IMR-90 (cell line): ENCODE results near the gene DPM1. TPM values are rescaled to one million over a fixed set of nuclear protein-coding genes. Genes with fewer than 3 reads are reported as not detected.

Experiments
- ATAC-seq: fragments of 200-7000 bp; cut with Tn5 transposase; 2 replicates; pipeline ENCODE4 v1.9.1; 2020; ENCODE audit warnings: low read depth, mild to moderate bottlenecking, moderate library complexity
- BruUV-seq: library from RNA; stranded (reverse); fragments of 400-500 nt; replicated peaks from 2 replicates; lab custom pipeline; 2021; lab: Mats Ljungman, UMichigan
- CTCF ChIA-PET: fragments of 300-600 bp; formaldehyde crosslinking; extraction: SDS; loops from one replicate; lab custom pipeline; 2021; ENCODE audit warnings: antibody characterized with exemption; lab: Yijun Ruan, JAX
- POLR2A ChIA-PET: fragments of 300-600 bp; sonication (Branson Sonifier 250); formaldehyde crosslinking; loops from one replicate; lab custom pipeline; 2022; ENCODE audit warnings: antibody characterized with exemption; ENCODE audit not compliant: unreplicated experiment; lab: Charles Lee
- DNase-seq: peaks from one replicate; pipeline ENCODE4 v3.0.0; 2013
- H2AFZ ChIP-seq: replicated peaks from 2 replicates; pipeline ENCODE3; 2013; ENCODE audit warnings: low read length, mild to moderate bottlenecking; ENCODE audit not compliant: poor library complexity
- H2AK5ac ChIP-seq: 2 replicates; pipeline ENCODE4 v1.6.1; 2013; ENCODE audit warnings: low read depth, low read length, inconsistent platforms
- H2AK9ac ChIP-seq: replicated peaks from 2 replicates; pipeline ENCODE3; 2013; ENCODE audit warnings: mild to moderate bottlenecking, low read depth, low read length, moderate library complexity; ENCODE audit not compliant: poor library complexity
- H2BK120ac ChIP-seq: 2 replicates; pipeline ENCODE4 v1.6.1; 2013; ENCODE audit warnings: low read depth, low read length, inconsistent platforms
- H2BK15ac ChIP-seq: 3 replicates; pipeline ENCODE4 v1.6.1; 2013; ENCODE audit warnings: low read depth, low read length, inconsistent platforms
- H2BK20ac ChIP-seq: 2 replicates; pipeline ENCODE4 v1.6.1; 2013; ENCODE audit warnings: low read depth, mild to moderate bottlenecking, inconsistent platforms, low read length, moderate library complexity
- H2BK5ac ChIP-seq: 2 replicates; pipeline ENCODE4 v1.6.1; 2013; ENCODE audit warnings: mild to moderate bottlenecking, low read depth, low read length, inconsistent platforms; ENCODE audit not compliant: poor library complexity, severe bottlenecking
- H3K14ac ChIP-seq: replicated peaks from 2 replicates; pipeline ENCODE4 v1.6.1; 2013; ENCODE audit warnings: low read depth, low read length, inconsistent platforms
- H3K18ac ChIP-seq: 2 replicates; pipeline ENCODE4 v1.6.1; 2013; ENCODE audit warnings: low read depth, low read length, control low read depth
- H3K23ac ChIP-seq: 2 replicates; pipeline ENCODE4 v1.6.1; 2013; ENCODE audit warnings: low read depth, low read length, inconsistent platforms
- H3K27ac ChIP-seq: 2 replicates; pipeline ENCODE4 v1.5.1; 2013; ENCODE audit warnings: mild to moderate bottlenecking, control low read depth, low read length; ENCODE audit not compliant: insufficient read depth
- H3K27me3 ChIP-seq: 2 replicates; pipeline ENCODE4 v1.6.1; 2013; ENCODE audit warnings: low read length; ENCODE audit not compliant: control insufficient read depth, insufficient read depth
- H3K36me3 ChIP-seq: 2 replicates; pipeline ENCODE4 v1.6.1; 2013; ENCODE audit warnings: low read length, mixed read lengths; ENCODE audit not compliant: control insufficient read depth, insufficient read depth
- H3K4ac ChIP-seq: 2 replicates; pipeline ENCODE4 v1.6.1; 2013; ENCODE audit warnings: low read depth, low read length, inconsistent platforms
- H3K4me1 ChIP-seq: 2 replicates; pipeline ENCODE4 v1.6.1; 2013; ENCODE audit warnings: low read length, mixed read lengths; ENCODE audit not compliant: control insufficient read depth, insufficient read depth
- H3K4me2 ChIP-seq: 2 replicates; pipeline ENCODE4 v1.6.1; 2013; ENCODE audit warnings: low read depth, mild to moderate bottlenecking, control low read depth, low read length, moderate library complexity
- H3K4me3 ChIP-seq: 2 replicates; pipeline ENCODE4 v1.5.1; 2013; ENCODE audit warnings: low read depth, mild to moderate bottlenecking, control low read depth, low read length, moderate library complexity; ENCODE audit not compliant: insufficient read depth
- H3K56ac ChIP-seq: 2 replicates; pipeline ENCODE4 v1.6.1; 2013; ENCODE audit warnings: low read length, inconsistent platforms; ENCODE audit not compliant: insufficient read depth; ENCODE audit errors: extremely low read depth
- H3K79me1 ChIP-seq, 2 experiments: 2 replicates each; pipeline ENCODE4 v1.6.1; 2013; ENCODE audit warnings: low read length in 2 of 2, inconsistent platforms in 1 of 2, low read depth in 1 of 2
- H3K9ac ChIP-seq: 2 replicates; pipeline ENCODE4 v1.6.1; 2013; ENCODE audit warnings: low read depth, low read length, control low read depth
- H3K9me1 ChIP-seq: 2 replicates; pipeline ENCODE4 v1.6.1; 2013; ENCODE audit warnings: low read length, inconsistent platforms; ENCODE audit not compliant: insufficient read depth
- H3K9me3 ChIP-seq: 2 replicates; pipeline ENCODE4 v1.6.1; 2013; ENCODE audit warnings: low read length; ENCODE audit not compliant: control insufficient read depth, insufficient read depth
- H4K20me1 ChIP-seq: 2 replicates; pipeline ENCODE4 v1.6.1; 2013; ENCODE audit warnings: low read length, inconsistent platforms; ENCODE audit not compliant: insufficient read depth
- H4K5ac ChIP-seq: 2 replicates; pipeline ENCODE4 v1.6.1; 2013; ENCODE audit warnings: mild to moderate bottlenecking, low read depth, low read length, control low read depth
- H4K8ac ChIP-seq, 2 experiments: 2 replicates each; pipeline ENCODE4 v1.6.1; 2013; ENCODE audit warnings: low read depth in 2 of 2, low read length in 2 of 2, control low read depth in 1 of 2, inconsistent platforms in 1 of 2
- H4K91ac ChIP-seq: 2 replicates; pipeline ENCODE4 v1.6.1; 2013; ENCODE audit warnings: low read depth, low read length, inconsistent platforms; ENCODE audit not compliant: insufficient read depth
- BHLHE40 ChIP-seq: fragments of 150-350 bp; IDR thresholded peaks from 2 replicates; pipeline ENCODE4 v1.6.1; 2016; ENCODE audit warnings: mild to moderate bottlenecking, low read depth, low read length
- CEBPB ChIP-seq: IDR thresholded peaks from 2 replicates; pipeline ENCODE4 v1.6.1; 2012; ENCODE audit warnings: low read depth, low read length, improper control_type of control experiment
- CHD1 ChIP-seq: IDR thresholded peaks from 2 replicates; pipeline ENCODE4 v1.6.1; 2012; ENCODE audit warnings: low read depth, low read length, improper control_type of control experiment
- FOS ChIP-seq: fragments of 150-350 bp; IDR thresholded peaks from 2 replicates; pipeline ENCODE4 v1.6.1; 2016; ENCODE audit warnings: low read depth, low read length
- MAFK ChIP-seq: IDR thresholded peaks from 2 replicates; pipeline ENCODE4 v1.6.1; 2012; ENCODE audit warnings: low read depth, low read length, improper control_type of control experiment
- MXI1 ChIP-seq: IDR thresholded peaks from 2 replicates; pipeline ENCODE4 v1.6.1; 2012; ENCODE audit warnings: low read depth, mild to moderate bottlenecking, low read length, moderate library complexity, borderline replicate concordance
- POLR2A ChIP-seq: IDR thresholded peaks from 2 replicates; pipeline ENCODE4 v1.6.1; 2012; ENCODE audit warnings: mild to moderate bottlenecking, low read depth, low read length
- RAD21 ChIP-seq: IDR thresholded peaks from 2 replicates; pipeline ENCODE4 v1.6.1; 2012; ENCODE audit warnings: low read length, improper control_type of control experiment
- RFX5 ChIP-seq: IDR thresholded peaks from 2 replicates; pipeline ENCODE4 v1.8.0; 2012; ENCODE audit warnings: low read depth, mild to moderate bottlenecking, low read length, moderate library complexity
- SMC3 ChIP-seq: fragments of 150-350 bp; IDR thresholded peaks from 2 replicates; pipeline ENCODE4 v1.6.1; 2016; ENCODE audit warnings: low read depth, mild to moderate bottlenecking, antibody characterized with exemption, low read length, moderate library complexity
- WGBS, 2 experiments: methylation state at CpG; one replicate each; pipeline versions ENCODE4 v1.1.5 to v1.1.7; 2013; ENCODE audit warnings: missing lambda C conversion rate in 2 of 2; ENCODE audit not compliant: insufficient read length in 1 of 2; ENCODE audit errors: extremely low coverage in 2 of 2; 5-methylcytosine and 5-hydroxymethylcytosine counted together
- dilution Hi-C: fragments of 300-500 bp; cut with HindIII; formaldehyde crosslinking; loops from one replicate; pipeline ENCODE4 v1.14.3; 2018; ENCODE audit warnings: low sequenced_read_pairs; ENCODE audit not compliant: unreplicated experiment
- in situ Hi-C: fragments of 300-500 bp; cut with MboI; formaldehyde crosslinking; loops from 3 replicates; pipeline ENCODE4 v1.14.3; 2019; ENCODE audit warnings: low sequenced_read_pairs, inconsistent platforms, mixed read lengths
- intact Hi-C: fragments of 100-400 bp; cut with micrococcal nuclease; formaldehyde crosslinking; loops from 2 replicates; pipeline ENCODE4 v1.10.0; 2022
- polyA plus RNA-seq, 3 experiments: library from polyadenylated mRNA; depleted of rRNA; stranded (reverse); fragments of >200 nt; gene quantifications; 2 replicates each; pipeline ENCODE4 v1.2.3, GENCODE V29; 2012; ENCODE audit warnings: low replicate concordance in 1 of 3
- total RNA-seq: library from RNA; depleted of rRNA; stranded (reverse); fragments of >200 nt; gene quantifications from 2 replicates; pipeline ENCODE4 v1.2.3, GENCODE V29; 2012
- TF ChIP-seq, protein P1 (sequence below): fragments of 150-350 bp; IDR thresholded peaks from 2 replicates; pipeline ENCODE4 v1.6.1; 2016; ENCODE audit warnings: low read depth, mild to moderate bottlenecking, low read length, moderate library complexity, borderline replicate concordance
- TF ChIP-seq, protein P2 (sequence below): conservative IDR thresholded peaks from 2 replicates; pipeline ENCODE4 v1.5.1; 2012; ENCODE audit warnings: mild to moderate bottlenecking, low read depth, low read length, improper control_type of control experiment

DPM1 gene
- total and polyA plus RNA-seq, 2 of the 4 experiments (the other 2 are of a cell fraction), result 59.1 to 89.1 TPM

DNA sequence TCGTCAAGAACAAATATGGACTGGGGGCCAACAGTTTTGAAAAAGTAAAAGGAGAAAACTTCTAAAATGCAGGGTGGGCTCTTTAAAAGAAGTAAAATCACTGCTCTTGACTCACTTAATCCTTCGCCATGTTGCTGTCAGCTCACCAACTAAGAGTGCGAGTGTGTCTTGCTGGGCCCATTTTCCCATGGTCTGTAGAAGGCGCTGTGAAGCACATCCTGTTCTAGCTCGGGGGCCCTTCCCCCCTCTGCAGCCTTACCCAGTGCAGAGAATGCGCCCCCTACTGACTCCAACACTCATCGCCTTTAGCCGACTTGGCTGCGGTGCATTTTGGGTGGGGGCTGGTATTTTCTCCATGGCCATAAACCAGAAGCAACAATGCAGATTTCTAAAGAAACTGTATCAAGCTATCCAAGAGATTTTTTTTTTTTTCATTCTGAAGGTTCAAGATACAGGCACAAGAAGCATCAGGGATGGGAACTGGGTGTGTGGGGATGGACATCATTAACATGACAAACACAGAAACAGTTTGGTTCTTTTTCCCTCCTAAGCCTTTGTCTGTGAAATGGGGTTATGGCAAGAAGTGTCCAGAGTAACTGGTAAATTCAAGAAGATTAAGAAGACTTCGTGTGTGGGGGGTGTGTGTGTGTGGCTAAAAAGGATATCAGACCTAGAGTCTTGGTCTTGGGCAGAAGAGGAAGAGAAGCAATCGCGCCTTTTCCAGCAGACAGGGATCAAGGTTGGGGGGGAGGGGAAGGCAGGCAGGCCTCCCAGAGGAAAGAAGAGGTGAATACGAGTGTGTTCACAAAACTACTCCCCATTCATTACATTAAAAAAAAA, 28.8 kb downstream of the DPM1 start (continued):
- TF ChIP-seq MAFK (peak; percentile 8; the same call in 1 of the 2 replicates), RFX5 (no peak), MXI1 (peak; percentile 68), CHD1 (peak; percentile 76; the same call in 1 of the 2 replicates)

DNA sequence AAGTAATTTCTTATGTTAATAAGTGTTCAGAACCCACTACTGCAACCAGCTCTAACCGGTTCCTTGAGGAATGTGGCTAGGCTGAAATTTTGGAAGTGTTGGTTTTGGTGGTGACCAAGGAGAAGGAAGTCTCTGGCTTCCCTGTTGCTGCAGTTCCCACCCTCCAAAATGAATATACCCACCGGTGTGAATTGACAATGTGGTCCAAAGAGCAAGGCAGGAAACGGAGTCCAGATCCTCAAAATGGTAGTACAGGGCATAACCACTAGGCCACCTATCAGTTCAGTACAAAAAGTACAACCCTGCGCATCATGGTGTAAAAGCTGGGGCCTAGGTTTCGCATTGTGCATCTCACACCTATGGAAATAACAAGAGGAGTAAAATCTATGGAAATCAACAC, 29.9 kb downstream of the DPM1 start:
- Histone ChIP-seq H3K18ac (no peak overlapping the region), H3K23ac (peak overlapping the region; percentile 63; the same call in 1 of the 2 replicates), H2BK5ac (peak overlapping the region; percentile 12), H4K20me1 (peaks cover 67% of the 10 kb centered on the region), H2AFZ (no peak overlapping the region), H3K9ac (no peak overlapping the region), H3K56ac (no peak overlapping the region), H3K27me3 (no peaks in the 10 kb centered on the region), H3K9me1 (peaks cover 11% of the 10 kb centered on the region), H3K14ac (peak overlapping the region; percentile 56; the same call in 1 of the 2 replicates), H3K4me1 (peaks cover 20% of the 10 kb centered on the region), H4K8ac (no peak overlapping the region), H3K4me2 (peak overlapping the region; percentile 62), H3K79me1 (peaks cover 4 to 34% of the 10 kb centered on the region in 2 experiments; a peak in 3 of 4 replicates), H2BK15ac (no peak overlapping the region), H2AK5ac (no peak overlapping the region), H2AK9ac (no peak overlapping the region), H4K5ac (no peak overlapping the region), H2BK20ac (no peak overlapping the region), H4K91ac (no peak overlapping the region), H3K4ac (no peak overlapping the region), H3K27ac (no peak overlapping the region), H3K4me3 (no peak overlapping the region), H3K36me3 (peaks cover 9% of the 10 kb centered on the region), H3K9me3 (no peaks in the 10 kb centered on the region), H2BK120ac (no peak overlapping the region)
- no peak for TF ChIP-seq FOS
- no peak for TF ChIP-seq SMC3
- no peak for TF ChIP-seq POLR2A
- no peak for TF ChIP-seq CHD1
- no peak for TF ChIP-seq RFX5
- TF ChIP-seq, protein P1, sequence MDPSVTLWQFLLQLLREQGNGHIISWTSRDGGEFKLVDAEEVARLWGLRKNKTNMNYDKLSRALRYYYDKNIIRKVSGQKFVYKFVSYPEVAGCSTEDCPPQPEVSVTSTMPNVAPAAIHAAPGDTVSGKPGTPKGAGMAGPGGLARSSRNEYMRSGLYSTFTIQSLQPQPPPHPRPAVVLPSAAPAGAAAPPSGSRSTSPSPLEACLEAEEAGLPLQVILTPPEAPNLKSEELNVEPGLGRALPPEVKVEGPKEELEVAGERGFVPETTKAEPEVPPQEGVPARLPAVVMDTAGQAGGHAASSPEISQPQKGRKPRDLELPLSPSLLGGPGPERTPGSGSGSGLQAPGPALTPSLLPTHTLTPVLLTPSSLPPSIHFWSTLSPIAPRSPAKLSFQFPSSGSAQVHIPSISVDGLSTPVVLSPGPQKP, result no peak
- no peak for TF ChIP-seq BHLHE40
- TF ChIP-seq, protein P2, sequence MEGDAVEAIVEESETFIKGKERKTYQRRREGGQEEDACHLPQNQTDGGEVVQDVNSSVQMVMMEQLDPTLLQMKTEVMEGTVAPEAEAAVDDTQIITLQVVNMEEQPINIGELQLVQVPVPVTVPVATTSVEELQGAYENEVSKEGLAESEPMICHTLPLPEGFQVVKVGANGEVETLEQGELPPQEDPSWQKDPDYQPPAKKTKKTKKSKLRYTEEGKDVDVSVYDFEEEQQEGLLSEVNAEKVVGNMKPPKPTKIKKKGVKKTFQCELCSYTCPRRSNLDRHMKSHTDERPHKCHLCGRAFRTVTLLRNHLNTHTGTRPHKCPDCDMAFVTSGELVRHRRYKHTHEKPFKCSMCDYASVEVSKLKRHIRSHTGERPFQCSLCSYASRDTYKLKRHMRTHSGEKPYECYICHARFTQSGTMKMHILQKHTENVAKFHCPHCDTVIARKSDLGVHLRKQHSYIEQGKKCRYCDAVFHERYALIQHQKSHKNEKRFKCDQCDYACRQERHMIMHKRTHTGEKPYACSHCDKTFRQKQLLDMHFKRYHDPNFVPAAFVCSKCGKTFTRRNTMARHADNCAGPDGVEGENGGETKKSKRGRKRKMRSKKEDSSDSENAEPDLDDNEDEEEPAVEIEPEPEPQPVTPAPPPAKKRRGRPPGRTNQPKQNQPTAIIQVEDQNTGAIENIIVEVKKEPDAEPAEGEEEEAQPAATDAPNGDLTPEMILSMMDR, result no peak
- TF ChIP-seq CEBPB, result no peak
- no peak for TF ChIP-seq RAD21
- DNase-seq (no peak), ATAC-seq (no peak)
- in situ Hi-C loops (no loop called here), dilution Hi-C loops (no loop called here), intact Hi-C loops (no loop called here)
- ChIA-PET POLR2A (interaction anchor here (1.1 kb wide), 1 partner anchor 138 kb away, joined by 4 read pairs; no protein-coding TSS in a partner anchor), CTCF (interaction anchor here (0.9 to 2.8 kb wide), 5 partner anchors 12 to 134 kb away, joined by 3 to 16 read pairs (median 4); partner anchors contain the start of gene BCAS4)
- BruUV-seq, result no TSS peak
- WGBS, 2 experiments, result no CpG with 5 or more reads among the region's 5 CpGs
